Epithelial cell of proximal tubule (primary cell): ENCODE data around the gene VPS39. TPM values are rescaled to one million over a fixed set of nuclear protein-coding genes. Genes with fewer than 3 reads are reported as not detected.
A peak's percentile ranks its signal among the peaks of the same experiment; 100 is the strongest.

Experiments used
- DNase-seq: peaks from one replicate; pipeline ENCODE4 v3.0.0-alpha.2; 2011; ENCODE audit warnings: low read depth
- H3K4me3 ChIP-seq: 2 replicates; pipeline ENCODE4 v1.5.1; 2011; ENCODE audit warnings: low read depth, mild to moderate bottlenecking, low read length
- CTCF ChIP-seq: conservative IDR thresholded peaks from 2 replicates; pipeline ENCODE4 v1.5.1; 2012; ENCODE audit warnings: low read depth, mild to moderate bottlenecking, low read length
- total RNA-seq: library from RNA; depleted of rRNA; stranded (reverse); fragments of >200 nt; gene quantifications from 2 replicates; pipeline ENCODE4 v1.2.3, GENCODE V29; 2015

The VPS39 gene
- total RNA-seq, 1 donor from 2014 or later = 29.1 TPM

GRCh38 chr15:42155546-42156242, 52.4 kb downstream of the VPS39 start:
- DNase-seq = no peak
- TF ChIP-seq CTCF = no peak
- H3K4me3 ChIP-seq = no peak overlapping the region

GRCh38 chr15:42154956-42155355, 53.1 kb downstream of the VPS39 start:
- no peak for DNase-seq
- H3K4me3 ChIP-seq = no peak overlapping the region
- TF ChIP-seq CTCF = no peak

- H3K4me3 ChIP-seq = no peak overlapping the region
- DNase-seq = peak; percentile 37
- TF ChIP-seq CTCF = no peak
Measured at GRCh38 chr15:42154212-42154941, 53.7 kb downstream of the VPS39 start.

GRCh38 chr15:42153874-42154211, 54.3 kb downstream of the VPS39 start:
- no peak overlapping the region for H3K4me3 ChIP-seq
- no peak for DNase-seq
- TF ChIP-seq CTCF = no peak

GRCh38 chr15:42152921-42153698, 55.0 kb downstream of the VPS39 start:
- no peak for TF ChIP-seq CTCF
- no peak for DNase-seq

GRCh38 chr15:42152196-42152920, 55.7 kb downstream of the VPS39 start:
- no peak overlapping the region for H3K4me3 ChIP-seq
- TF ChIP-seq CTCF = no peak
- no peak for DNase-seq

More at GRCh38 chr15:42152921-42153698, 55.0 kb downstream of the VPS39 start:
- H3K4me3 ChIP-seq = no peak overlapping the region
